Measurements from ENCODE around the gene SV2B.
A peak's percentile ranks its signal among the peaks of the same experiment; 100 is the strongest.

SV2B gene

DNA sequence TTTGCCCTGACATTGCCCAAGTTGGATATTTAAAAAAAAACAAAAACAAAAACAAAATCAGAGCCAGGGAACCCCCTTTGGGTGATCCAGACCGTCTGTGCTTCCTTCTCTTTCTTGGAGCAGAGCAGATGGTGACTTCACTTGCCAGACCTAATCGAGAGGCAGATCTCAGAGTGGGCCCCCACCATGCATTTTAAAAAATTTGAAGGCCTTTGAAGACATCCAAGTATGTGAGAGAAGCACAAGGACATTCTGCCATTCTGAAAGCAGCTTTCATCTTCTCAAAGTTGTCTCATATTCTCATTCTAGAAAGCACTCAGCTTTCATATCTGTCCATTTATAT, 93.3 kb downstream of the SV2B start:
- no peak for DNase-seq (ENCODE audit: low spot score)

DNA sequence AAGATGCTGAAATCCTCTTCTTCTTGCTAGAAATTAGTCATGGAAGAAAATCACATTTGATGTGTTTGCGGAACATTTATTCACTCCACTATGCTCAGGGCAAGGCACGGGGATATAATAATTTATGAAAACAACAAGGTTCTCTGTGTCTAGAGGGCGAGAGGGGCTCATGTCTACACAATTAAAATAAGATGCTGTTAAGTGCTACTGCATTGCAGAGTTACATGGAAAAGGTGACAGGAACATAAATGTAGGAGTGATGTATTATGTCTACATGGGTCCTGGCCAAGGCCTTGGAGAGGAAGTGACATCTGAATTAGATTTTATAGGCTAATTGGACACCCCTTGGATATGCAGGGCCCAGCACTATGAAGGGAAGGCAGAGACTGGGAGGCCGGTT, 96.1 kb downstream of the SV2B start:
- DNase-seq (ENCODE audit: low spot score) = no peak

DNA sequence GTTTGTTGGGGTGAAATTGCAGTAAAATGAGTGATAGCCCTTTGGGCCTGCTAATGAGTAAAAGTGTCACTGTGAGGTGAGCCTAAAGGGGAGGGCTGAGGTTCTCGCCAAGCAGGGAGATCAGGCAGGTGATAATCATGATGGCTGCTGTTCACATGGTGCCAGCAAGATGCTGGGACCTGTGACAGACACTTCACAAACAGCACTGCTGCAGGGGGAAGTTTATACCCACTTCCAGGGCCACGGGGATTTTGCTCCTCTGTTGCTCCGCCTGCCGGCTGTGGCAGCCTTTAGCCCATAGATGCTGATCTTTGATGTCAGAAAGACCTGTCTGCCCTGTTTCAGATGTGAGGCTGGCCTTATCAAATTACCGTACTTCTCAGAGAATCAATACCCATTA, 96.7 kb downstream of the SV2B start:
- no peak for DNase-seq (ENCODE audit: low spot score)

DNA sequence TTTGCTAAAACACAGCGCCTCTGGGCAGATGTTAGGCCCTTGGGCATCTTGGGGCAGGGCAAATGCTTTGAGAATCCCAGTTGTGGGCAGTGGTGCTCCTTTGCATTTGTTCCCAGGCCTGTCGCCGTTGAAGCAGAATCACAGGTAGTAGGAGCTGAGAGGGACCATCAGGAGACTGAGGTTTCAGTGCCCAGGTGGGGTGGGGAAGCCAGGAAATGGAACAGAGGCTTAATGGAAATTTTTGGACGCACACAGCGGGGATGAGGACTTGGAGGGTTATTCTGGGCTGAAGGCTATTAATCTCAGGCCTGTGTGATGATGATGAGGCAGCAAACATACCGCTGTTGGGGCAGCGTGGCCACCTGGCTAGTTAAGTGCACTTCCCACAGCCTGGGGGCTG, 99.5 kb downstream of the SV2B start:
- no peak for DNase-seq (ENCODE audit: low spot score)

DNA sequence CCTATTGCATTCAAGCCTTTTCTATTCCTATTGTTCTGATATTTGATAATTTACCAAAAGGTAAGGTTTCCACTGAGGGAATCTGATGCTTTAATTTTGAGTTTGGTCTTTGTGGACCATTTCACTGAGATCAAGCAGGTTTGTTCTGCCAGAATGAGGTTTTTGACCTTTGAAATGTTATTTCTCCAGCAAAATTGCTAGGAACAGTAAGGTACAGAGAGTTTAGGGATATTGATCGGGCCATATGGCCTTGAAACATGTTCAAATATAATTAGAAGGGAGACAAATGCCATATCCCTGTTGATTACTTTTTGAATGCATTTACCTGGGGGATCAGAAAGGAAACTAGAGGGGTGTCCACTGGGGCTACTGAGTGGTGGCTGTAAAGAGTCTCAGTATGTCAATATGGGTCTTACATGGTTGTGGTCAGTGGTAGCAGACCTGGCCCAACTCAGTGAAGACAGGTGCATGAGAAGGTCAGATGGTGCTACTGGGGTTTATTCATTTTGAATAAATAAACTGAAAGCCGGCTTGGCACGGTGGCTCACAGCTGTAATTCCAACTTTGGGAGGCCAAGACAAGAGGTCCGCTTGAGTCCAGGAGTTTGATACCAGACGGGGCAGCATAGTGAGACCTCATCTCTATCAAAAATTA, 100.2 kb downstream of the SV2B start:
- no peak for DNase-seq (ENCODE audit: low spot score)

DNA sequence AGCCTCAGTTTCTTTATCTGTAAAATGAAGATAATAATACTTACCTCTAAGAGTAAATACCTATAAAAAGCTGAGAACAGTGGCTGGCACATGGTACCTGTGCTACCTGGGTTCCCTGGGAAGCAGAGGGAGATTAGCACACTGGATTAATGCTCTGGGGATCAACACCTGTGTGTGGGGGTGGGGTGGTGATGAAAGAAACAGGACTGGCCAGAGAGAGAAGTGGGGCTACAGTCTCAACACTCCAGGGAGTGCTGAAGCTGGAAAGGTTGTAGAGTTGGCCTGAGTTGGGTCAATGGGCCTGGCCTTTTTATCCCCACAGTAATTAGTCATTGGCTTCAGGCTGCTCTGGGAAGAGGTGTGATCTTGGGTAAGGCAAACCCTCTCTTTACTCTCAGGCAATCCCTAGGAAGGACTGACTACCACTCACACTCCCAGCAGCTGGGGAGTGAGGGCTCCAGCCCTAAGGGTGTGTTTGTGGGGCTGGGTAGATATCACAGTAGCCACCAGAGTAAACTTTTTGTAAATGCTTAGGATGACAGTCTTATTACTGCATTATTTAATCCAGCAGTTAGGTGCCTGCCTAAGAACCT, 102.5 kb downstream of the SV2B start:
- DNase-seq (ENCODE audit: low spot score) = no peak

DNA sequence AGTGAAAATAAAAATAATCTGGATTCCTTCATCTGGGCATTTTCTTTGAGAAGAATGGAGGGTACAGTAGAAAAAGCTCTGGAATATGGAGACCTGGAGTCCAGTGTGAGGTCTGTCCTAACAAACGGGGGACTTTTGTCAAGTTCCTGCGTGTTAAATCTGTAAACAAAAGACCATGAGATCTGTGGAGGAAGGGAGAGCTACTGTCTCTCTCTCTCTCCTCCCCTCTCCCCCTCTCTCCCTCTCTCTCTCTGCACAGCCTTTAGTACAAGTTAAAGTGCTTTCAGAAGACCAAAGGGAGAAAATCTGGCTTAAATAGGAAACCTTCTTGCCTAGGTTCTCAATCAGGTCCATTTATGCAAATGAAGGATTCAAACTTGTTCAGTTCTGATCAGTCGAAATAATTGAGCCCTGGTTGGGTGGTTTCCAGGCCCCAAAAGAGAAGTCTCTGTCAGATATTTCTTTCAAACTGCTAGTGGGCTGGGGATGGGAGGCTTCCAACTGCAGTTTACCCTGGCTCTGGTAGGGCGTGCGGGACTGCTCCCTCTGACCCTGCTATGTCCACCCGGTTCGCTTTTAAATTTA, 103.7 kb downstream of the SV2B start:
- no peak for DNase-seq (ENCODE audit: low spot score)

DNA sequence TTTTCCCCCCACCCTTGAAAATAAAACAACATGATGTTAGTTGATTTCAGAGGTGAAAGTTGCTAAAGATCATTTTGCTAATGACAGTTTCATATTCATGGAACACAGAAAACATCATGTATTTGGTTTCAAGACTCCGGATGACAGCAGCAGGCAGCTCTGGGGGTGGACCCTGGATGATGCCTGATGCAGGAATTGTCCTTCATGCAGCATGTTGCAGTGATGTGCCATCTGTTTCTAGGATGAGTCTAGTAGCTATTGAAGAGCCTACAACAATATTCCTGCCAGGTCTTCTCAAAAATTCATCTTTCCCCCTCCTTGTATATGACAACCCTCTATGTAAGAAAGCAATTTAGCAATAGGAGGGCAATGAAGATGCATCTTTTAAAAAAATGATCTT, 108.3 kb downstream of the SV2B start:
- DNase-seq (ENCODE audit: low spot score) = no peak

DNA sequence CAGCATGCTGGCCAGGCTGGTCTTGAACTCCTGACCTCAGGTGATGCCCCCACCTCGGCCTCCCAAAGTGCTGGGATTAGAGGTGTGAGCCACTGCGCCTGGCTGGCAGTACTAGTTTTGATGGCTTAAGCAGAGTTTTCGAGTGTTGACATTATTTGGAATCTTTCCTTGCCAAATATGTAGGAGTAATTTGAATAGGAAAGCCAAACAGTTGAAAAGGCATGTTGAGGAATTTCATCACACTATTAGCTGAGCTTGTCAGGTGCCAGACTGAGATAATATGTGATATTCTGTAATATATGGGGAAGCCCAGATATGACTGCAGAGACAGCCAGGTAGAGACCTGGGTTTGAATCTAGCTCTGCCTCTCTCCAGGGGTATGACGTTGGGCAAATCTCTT, 109.3 kb downstream of the SV2B start:
- no peak for DNase-seq (ENCODE audit: low spot score)

DNA sequence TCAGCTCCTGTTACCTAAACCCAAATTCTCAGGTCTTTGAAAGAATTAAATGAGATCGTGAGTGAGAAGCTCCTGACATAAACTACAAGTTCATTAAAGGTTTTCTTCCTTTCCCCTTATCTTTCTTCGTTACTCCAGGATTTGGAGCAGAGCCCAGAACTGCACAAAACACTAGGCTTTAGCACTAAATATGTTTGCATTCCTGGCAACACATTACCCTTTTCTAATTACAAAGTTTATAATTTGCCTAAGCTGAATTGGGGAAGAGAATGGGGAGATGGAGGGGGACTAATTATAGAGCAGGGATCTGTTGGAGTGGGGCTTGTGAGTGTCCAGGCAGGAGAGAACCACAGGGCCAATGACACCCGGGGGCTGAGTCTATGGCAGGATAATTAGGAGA, 109.7 kb downstream of the SV2B start:
- DNase-seq (ENCODE audit: low spot score) = no peak

DNA sequence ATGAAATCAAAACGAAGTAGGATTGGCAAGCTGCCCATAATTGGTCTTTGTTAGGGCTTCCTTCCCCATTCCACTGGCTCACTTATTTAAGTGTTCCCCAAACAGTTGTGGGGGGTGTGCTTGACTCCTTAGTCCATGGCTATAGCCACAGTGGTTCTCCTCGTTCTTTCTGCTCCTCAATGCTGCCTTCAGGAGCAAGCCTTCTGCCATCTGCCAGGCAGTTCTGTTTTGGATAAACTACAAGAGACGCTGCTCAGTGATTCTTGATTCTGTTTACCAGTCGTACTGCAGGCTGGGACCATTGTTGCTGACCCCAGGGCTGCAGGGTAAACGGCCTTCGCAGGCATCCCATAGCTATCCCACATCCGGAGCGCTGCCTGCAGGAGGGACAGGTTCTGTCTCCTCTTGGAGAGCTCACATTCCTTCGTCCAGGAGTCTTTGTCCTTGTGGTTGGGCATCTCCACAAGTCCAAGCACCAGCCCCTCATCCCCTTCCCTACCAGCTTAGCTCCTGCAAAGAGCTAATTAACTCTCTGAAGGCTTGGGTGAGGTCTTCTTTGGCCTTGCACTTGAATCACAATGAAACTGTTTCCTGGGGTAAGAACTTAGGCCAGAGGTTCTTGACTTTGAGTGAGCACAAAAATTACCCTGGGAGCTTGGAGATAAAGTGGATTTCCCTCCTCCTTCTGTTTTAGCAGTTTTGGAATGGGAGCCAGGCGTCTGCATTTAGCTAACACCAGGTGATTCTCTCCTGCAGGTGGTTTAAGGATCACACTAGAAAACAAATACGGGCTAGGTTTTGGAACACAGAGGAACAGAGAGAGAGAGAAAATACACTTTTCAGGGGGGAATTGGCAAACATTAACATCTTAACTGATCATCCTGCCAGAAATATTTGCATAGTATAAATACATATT, 114.9 kb downstream of the SV2B start:
- no peak for DNase-seq (ENCODE audit: low spot score)

DNA sequence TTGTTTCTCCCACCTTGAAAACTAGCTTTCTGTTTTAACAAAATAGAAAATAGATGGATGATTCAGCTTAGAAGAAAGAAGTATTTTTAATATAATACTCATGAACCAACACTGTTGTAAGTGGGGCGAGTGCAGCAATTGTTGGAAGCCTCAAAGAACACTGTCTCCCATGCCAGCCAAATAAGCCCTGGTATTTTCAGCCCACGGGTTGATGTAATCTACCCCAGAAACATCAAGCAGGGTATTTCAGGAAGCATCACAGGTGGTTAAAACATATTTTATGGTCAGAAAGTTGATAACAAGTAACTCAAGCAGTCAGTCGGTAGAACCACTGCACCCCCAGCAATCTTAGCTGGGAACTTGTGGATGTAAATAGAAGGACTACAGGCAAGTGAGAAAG, 115.9 kb downstream of the SV2B start:
- no peak for DNase-seq (ENCODE audit: low spot score)

DNA sequence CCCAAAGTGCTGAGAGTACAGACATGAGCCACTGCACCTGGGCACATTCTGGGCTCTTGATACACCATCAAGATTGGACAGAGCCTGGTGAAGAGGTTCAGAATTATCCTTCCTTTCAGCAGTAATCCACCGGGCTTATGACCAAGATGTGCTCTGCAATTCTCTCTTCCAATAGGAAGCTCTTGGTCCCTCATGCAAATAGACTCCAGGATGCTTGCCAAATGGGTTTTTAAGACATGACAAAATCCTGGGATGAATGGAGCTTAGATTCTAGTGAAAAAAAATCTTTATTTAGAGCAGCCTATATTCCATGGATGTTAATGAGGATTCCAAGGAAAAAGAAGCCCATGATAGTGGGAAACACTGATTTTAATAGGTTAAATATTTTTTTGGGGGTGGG, 119.1 kb downstream of the SV2B start:
- DNase-seq (ENCODE audit: low spot score) = no peak

DNA sequence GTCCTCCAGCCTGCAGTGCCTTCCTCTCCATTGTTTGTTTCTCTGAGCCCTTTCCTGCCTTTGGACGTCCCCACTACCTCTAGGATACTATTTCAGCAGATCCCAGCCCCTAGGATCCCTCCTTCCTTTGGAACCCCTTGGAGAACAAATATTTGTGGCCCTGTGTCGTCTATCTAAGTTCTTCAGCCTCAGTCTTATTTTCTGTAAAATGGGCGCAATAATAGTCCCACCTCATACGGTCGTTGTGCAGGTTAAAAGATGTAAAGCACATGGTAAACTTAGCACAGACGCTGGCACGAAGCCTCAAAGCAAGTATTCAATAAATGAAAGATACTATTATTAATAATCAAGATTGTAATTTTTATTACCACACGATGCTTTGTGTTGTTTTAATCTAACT, 122.0 kb downstream of the SV2B start:
- no peak for DNase-seq (ENCODE audit: low spot score)

DNA sequence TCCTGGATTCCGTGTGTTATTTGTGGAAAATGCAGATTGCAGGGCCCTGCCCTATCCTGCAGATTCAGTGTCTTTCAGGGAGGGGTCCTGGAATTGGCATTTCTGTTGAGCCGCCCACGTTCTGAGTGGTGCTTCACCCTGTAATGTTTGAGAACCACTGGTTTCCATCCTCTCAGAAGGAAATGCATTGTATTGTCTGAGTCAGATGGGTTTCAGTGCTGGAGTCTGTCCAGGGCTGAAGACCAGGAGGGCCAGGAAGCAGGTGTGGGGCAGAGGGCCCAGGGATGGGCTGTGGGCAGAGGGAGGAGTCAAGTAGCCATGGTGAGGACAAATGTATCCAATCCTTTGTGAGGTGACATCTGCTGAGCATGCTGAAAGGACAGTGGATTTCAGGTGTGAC, 123.8 kb downstream of the SV2B start:
- no peak for DNase-seq (ENCODE audit: low spot score)

DNA sequence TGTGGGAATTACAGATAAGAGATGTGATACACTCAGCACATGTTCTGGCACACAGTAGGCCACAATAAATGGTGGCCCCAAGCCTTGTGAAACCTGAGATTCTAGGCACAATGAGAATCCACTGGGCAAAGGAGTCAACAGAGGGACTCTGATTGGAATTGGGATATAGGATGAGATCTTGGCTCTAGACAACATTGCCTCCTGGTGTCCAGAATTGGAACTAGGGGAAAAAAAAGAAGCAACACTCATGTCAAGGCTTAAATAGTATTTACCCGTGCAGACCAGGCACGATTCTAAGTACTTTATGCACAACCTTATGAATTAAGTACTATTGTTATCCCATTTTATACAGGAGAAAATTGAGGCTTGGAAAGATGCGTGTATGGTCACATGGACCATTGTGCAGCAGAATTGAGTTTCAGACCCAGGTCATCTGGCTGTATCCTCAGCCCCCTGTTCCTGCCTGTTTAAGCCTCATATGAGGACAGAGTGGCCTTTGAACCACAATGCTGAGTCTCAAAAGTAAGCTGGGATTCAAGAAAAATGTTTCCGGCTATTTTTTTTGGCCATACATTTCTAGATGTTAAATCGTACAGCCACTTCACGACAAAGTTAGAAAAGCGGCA, 124.8 kb downstream of the SV2B start:
- DNase-seq (ENCODE audit: low spot score) = peak; percentile 51

DNA sequence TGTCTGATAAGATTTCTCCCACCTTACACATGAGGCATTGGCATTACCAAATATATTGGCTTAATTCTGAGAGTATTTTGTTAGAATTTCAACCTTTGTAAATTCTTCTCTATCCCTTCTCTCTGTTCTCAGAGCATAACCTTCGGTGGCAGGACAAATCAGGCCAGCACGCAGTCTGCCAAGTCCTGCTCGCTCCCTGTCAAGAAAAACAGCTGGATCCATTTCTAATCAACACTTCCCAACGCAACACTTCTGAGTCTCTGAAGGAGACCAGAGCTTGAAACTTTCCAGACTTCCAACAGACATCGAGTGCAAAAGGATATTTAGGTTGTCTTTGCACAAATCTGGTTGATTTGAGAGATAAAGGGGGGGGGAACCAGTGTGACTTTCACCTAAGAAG, 125.7 kb downstream of the SV2B start:
- DNase-seq (ENCODE audit: low spot score) = no peak

DNA sequence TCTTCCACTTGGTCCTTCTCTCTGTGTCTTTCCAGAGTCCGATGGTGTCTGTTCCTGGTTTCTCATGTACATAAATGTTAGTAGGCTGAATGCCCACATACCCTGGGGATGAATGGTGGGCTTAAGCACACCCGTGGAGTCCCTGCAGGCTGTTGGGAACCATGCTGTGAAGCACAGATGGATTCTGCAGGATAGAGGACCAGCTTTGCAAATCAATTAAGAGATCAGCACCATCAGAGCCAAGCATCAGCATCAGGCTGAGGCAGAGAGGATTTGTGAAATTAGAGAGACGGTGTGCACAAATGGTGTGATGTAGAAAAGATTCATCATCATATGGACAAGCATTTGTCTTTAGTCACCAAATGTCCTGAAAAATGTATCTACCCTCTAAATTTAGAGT, 127.1 kb downstream of the SV2B start:
- no peak for DNase-seq (ENCODE audit: low spot score)

DNA sequence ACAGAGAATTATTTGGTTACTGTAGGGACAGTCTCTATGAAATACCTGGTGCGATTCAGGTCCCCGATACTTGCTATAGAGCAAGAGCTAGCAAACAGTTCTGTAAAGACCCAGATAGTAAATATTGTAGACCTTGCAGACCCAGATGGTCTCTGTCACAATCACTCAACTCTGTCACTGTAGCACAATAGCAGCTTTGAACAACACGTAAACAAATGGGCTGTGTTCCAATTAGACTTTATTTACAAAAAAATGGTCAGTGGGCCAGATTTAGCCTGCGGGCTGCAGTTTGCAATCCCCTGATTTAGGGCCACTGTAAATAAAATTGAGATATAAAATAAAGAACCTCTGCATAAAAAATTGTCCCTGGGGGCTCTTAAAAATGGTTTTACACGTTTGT, 127.7 kb downstream of the SV2B start:
- DNase-seq (ENCODE audit: low spot score) = no peak

DNA sequence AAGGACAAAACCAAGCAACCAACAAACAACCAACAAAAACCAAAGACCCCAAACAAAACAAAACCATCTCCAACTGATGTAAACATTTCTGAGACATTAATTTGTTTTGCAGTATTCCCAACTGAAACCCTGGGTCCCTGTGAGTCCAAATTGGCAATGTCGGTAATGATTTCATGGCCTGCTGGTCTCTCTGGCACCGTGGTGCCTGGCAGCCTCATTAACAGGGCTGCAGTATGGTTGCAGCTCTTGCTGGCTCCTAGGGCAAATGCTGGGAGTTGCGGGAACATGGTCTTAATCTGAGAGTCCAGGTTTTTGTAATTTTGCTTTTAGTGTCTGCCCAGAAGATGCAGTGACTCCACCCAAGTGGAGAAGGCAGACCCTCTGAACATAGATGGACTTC, 128.3 kb downstream of the SV2B start:
- DNase-seq (ENCODE audit: low spot score) = no peak

DNA sequence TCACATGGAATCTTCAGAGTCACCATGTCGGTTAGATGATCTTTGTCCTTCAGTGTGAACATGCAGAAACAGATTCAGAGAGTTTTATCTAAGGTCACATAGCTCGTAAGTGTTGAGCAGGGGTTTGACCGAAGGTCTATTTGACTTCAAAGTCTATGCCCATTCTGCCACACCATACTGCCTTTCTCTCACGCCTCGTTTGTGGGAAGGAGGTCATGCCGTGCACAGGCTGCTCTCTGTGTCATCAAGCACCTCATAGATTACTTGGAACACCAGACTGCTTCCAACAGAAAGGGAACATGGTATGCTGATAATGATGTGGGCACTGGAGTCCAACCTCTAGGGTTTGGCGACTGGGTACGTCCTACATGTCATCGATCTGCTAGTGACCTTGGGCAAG, 128.8 kb downstream of the SV2B start:
- no peak for DNase-seq (ENCODE audit: low spot score)

DNA sequence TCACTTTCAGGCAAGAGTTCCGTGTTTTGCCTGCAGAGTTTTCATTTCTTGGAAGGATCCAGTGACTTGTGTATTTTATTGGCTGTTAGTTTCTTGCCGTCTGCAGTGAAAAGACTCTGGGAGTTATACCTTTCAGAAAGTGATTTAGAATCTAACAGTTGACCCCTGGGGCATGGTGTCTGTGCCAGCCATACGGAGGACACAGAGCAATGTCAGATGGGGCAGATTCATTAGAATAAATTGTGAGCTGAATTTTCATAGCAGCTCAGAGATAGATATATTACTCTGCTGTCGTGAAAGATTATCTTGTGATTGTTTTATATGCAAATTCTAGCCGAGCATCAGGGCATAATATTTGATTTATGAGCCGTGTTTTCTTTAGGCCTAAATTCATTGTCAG, 131.6 kb downstream of the SV2B start:
- no peak for DNase-seq (ENCODE audit: low spot score)

DNA sequence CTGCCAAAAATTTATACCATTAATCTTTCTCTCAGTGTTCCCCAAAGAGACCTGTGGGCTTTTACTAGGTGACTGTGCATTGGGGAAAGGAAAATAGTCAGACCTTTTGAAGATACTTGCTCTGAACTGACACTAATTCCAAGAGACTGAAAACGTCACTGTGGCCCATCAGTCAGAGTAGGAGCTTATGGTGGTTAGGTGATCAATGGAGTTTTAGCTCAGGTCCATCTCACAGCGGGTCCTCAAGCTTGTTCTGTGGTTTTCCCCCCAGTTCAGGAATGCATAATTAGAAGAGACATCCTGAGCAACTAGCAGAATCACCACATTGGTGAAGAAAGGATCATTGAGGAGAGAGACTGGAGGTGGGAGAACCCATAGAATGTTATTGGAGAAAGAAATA, 134.7 kb downstream of the SV2B start:
- DNase-seq (ENCODE audit: low spot score) = no peak
